Osteoblast (primary cell): ENCODE measurements around the gene TRERF1. TPM values are rescaled to one million over a fixed set of nuclear protein-coding genes. Genes with fewer than 3 reads are reported as not detected.

Experiments
- DNase-seq: peaks from one replicate; pipeline ENCODE4 v3.0.0; 2011; ENCODE audit warnings: low spot score, mixed read lengths; ENCODE audit not compliant: insufficient read length; ENCODE audit errors: missing footprints
- H2AFZ ChIP-seq: 2 replicates; pipeline ENCODE4 v1.6.0; 2011; ENCODE audit warnings: mild to moderate bottlenecking, low read length
- H3K27ac ChIP-seq: 2 replicates; pipeline ENCODE4 v1.5.1; 2011; ENCODE audit warnings: mild to moderate bottlenecking, low read depth, low read length, moderate library complexity
- H3K27me3 ChIP-seq: 2 replicates; pipeline ENCODE4 v1.6.0; 2012; ENCODE audit warnings: mild to moderate bottlenecking, control low read depth, inconsistent platforms, low read length, moderate library complexity; ENCODE audit not compliant: insufficient read depth
- H3K36me3 ChIP-seq: 2 replicates; pipeline ENCODE4 v1.5.1; 2011; ENCODE audit warnings: mild to moderate bottlenecking, low read length, control low read depth, moderate library complexity; ENCODE audit not compliant: insufficient read depth
- H3K4me1 ChIP-seq: 2 replicates; pipeline ENCODE4 v1.5.1; 2011; ENCODE audit warnings: mild to moderate bottlenecking, low read length, control low read depth, moderate library complexity; ENCODE audit not compliant: insufficient read depth
- H3K4me2 ChIP-seq: 2 replicates; pipeline ENCODE4 v1.6.0; 2011; ENCODE audit warnings: mild to moderate bottlenecking, low read length; ENCODE audit not compliant: insufficient read depth
- H3K4me3 ChIP-seq: fragments of 200-600 bp; sonication (generic); 3 replicates; pipeline ENCODE4 v1.5.1; 2012; ENCODE audit warnings: mild to moderate bottlenecking, low read length, inconsistent platforms; ENCODE audit not compliant: insufficient read depth
- H3K79me2 ChIP-seq: 2 replicates; pipeline ENCODE4 v1.6.0; 2012; ENCODE audit warnings: mild to moderate bottlenecking, low read length, control low read depth, inconsistent platforms; ENCODE audit not compliant: insufficient read depth
- H3K9me3 ChIP-seq: 2 replicates; pipeline ENCODE4 v1.5.1; 2011; ENCODE audit warnings: low read depth, low read length, control low read depth
- H4K20me1 ChIP-seq: 2 replicates; pipeline ENCODE4 v1.6.0; 2012; ENCODE audit warnings: mild to moderate bottlenecking, low read length, control low read depth; ENCODE audit not compliant: insufficient read depth
- total RNA-seq: library from RNA; depleted of rRNA; stranded (reverse); fragments of >200 nt; gene quantifications from 2 replicates; pipeline ENCODE4 v1.2.3, GENCODE V29; 2012
- TF ChIP-seq, protein P1 (sequence below): IDR thresholded peaks from 2 replicates; pipeline ENCODE4 v1.5.1; 2011; ENCODE audit warnings: mild to moderate bottlenecking, low read depth, low read length, moderate library complexity; ENCODE audit errors: extremely low read depth

The TRERF1 gene
- total RNA-seq, 1 donor: 4.7 TPM

GRCh38 chr6:42394881-42395620 lies 56.7 kb downstream of the TRERF1 start:
- H3K27ac ChIP-seq: no peak overlapping the region
- peaks cover 23% of the 10 kb centered on the region for H4K20me1 ChIP-seq
- TF ChIP-seq, protein P1, sequence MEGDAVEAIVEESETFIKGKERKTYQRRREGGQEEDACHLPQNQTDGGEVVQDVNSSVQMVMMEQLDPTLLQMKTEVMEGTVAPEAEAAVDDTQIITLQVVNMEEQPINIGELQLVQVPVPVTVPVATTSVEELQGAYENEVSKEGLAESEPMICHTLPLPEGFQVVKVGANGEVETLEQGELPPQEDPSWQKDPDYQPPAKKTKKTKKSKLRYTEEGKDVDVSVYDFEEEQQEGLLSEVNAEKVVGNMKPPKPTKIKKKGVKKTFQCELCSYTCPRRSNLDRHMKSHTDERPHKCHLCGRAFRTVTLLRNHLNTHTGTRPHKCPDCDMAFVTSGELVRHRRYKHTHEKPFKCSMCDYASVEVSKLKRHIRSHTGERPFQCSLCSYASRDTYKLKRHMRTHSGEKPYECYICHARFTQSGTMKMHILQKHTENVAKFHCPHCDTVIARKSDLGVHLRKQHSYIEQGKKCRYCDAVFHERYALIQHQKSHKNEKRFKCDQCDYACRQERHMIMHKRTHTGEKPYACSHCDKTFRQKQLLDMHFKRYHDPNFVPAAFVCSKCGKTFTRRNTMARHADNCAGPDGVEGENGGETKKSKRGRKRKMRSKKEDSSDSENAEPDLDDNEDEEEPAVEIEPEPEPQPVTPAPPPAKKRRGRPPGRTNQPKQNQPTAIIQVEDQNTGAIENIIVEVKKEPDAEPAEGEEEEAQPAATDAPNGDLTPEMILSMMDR: no peak
- no peak overlapping the region for H3K4me2 ChIP-seq
- H3K4me1 ChIP-seq: no peaks in the 10 kb centered on the region
- H2AFZ ChIP-seq: no peak overlapping the region
- DNase-seq: no peak
- no peak overlapping the region for H3K4me3 ChIP-seq
- no peaks in the 10 kb centered on the region for H3K36me3 ChIP-seq
- H3K27me3 ChIP-seq: no peaks in the 10 kb centered on the region
- H3K9me3 ChIP-seq: no peaks in the 10 kb centered on the region
- H3K79me2 ChIP-seq: peaks cover 86% of the 10 kb centered on the region

DNA sequence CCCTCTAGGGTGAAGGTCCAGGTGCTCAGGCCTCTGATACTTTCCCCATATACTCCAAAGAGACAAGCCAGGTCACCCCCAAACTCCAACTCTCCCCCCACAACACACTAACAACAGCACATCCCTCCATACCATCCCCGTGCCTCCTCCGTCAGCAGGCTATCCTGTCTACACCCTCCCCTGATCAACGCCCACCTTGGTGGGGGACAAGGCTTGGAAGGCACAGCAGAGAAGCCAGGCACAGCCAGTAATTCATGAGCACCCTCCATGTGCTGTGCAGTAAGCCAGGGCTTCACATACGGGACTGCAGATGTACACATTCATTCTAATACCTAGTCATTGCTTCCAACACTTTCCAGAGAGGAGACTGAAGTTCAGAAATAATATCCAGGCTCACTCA lies 57.6 kb downstream of the TRERF1 start:
- Histone ChIP-seq H3K79me2 (peaks cover 80% of the 10 kb centered on the region), H4K20me1 (peaks cover 23% of the 10 kb centered on the region)

DNA sequence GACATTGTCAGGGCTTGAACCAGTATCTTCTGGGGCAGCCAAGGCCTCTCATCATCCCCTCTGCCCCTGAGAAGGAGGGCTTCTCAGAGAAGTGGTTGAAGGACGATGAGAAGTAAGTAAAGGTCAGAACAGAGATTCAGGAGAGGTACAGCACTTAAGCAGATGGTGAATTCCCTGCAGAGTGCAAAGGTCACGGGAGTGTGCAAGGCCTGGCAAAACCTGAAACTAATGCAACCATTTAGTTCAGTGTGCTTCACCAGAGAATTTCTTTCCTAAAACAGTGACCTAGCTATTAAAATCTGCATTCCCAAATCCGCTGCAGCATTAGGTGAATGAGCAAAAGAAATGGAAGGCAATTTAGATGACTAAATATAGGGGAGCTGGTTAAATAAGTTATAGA lies 58.4 kb downstream of the TRERF1 start:
- TF ChIP-seq, protein P1: no peak
- Histone ChIP-seq H3K4me2 (no peak overlapping the region), H3K4me1 (no peaks in the 10 kb centered on the region), H3K9me3 (no peaks in the 10 kb centered on the region), H2AFZ (no peak overlapping the region), H4K20me1 (peaks cover 23% of the 10 kb centered on the region), H3K4me3 (no peak overlapping the region), H3K79me2 (peaks cover 82% of the 10 kb centered on the region), H3K27me3 (no peaks in the 10 kb centered on the region), H3K27ac (no peak overlapping the region), H3K36me3 (no peaks in the 10 kb centered on the region)
- no peak for DNase-seq

More for the DNA sequence above, 57.6 kb downstream of the TRERF1 start:
- DNase-seq: no peak
- H3K4me2 ChIP-seq: no peak overlapping the region
- no peaks in the 10 kb centered on the region for H3K36me3 ChIP-seq
- H3K4me3 ChIP-seq: no peak overlapping the region
- no peaks in the 10 kb centered on the region for H3K9me3 ChIP-seq
- no peaks in the 10 kb centered on the region for H3K27me3 ChIP-seq
- no peaks in the 10 kb centered on the region for H3K4me1 ChIP-seq
- TF ChIP-seq, protein P1: no peak
- H2AFZ ChIP-seq: no peak overlapping the region
- H3K27ac ChIP-seq: no peak overlapping the region

DNA sequence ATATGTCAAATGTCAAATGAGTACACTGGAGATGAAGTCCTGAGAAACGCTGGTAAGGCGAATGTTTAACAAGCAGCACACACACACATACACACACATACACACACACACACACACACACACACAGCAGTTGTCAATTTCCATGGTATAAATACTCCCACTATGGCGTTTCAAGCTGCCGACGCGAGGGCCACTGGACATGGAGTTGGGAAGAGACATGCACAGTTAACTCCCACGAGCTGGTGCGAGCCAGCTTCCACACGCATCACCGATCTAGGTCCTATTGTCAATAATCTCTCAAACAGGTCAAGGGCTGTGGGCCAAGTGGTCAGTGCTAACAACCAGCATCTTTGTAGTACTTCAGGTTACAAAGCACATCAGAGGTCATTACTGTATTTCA lies 58.9 kb downstream of the TRERF1 start:
- peaks cover 23% of the 10 kb centered on the region for H4K20me1 ChIP-seq
- H2AFZ ChIP-seq: no peak overlapping the region
- no peak for DNase-seq
- no peaks in the 10 kb centered on the region for H3K36me3 ChIP-seq
- H3K79me2 ChIP-seq: peaks cover 81% of the 10 kb centered on the region
- H3K9me3 ChIP-seq: no peaks in the 10 kb centered on the region
- H3K27me3 ChIP-seq: no peaks in the 10 kb centered on the region
- TF ChIP-seq, protein P1: no peak
- H3K27ac ChIP-seq: no peak overlapping the region
- H3K4me3 ChIP-seq: no peak overlapping the region
- no peak overlapping the region for H3K4me2 ChIP-seq
- no peaks in the 10 kb centered on the region for H3K4me1 ChIP-seq
